ENCODE results near the gene CLDN16. TPM values are rescaled to one million over a fixed set of nuclear protein-coding genes. Genes with fewer than 3 reads are reported as not detected.

Gene CLDN16, protein sequence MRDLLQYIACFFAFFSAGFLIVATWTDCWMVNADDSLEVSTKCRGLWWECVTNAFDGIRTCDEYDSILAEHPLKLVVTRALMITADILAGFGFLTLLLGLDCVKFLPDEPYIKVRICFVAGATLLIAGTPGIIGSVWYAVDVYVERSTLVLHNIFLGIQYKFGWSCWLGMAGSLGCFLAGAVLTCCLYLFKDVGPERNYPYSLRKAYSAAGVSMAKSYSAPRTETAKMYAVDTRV
- total RNA-seq (2011; cell fraction: chromatin; rRNA removed; ENCODE audit: low replicate concordance), result not detected in 2 replicates
- total RNA-seq (2011; cell fraction: nucleolus; rRNA removed), result 0.39 TPM in 1 of 2 replicates, not detected in the other
- total RNA-seq (2011; cell fraction: nucleoplasm; rRNA removed), result not detected in 2 replicates
- total RNA-seq (2014; rRNA removed), result not detected in 2 replicates
- total RNA-seq (2014; rRNA removed; fragmentation: Illumina TruSeq; extraction: Trizol), result 0.04 and 0.06 TPM in 2 replicates
- 0.04 TPM in 1 of 2 replicates, not detected in the other for total RNA-seq (2015; rRNA removed; fragmentation: Illumina TruSeq; extraction: Trizol)
- not detected in 2 replicates for total RNA-seq (2021)
- 0.11 TPM in 1 of 2 replicates, not detected in the other for polyA plus RNA-seq (2011; rRNA removed)
- 0.18 TPM in 1 of 2 replicates, not detected in the other for polyA plus RNA-seq (2011; cell fraction: cytosol; rRNA removed)
- polyA plus RNA-seq (2011; cell fraction: nucleus; rRNA removed), result not detected in 2 replicates
- polyA plus RNA-seq (2012), result 0.03 TPM in 1 of 2 replicates, not detected in the other
- polyA plus RNA-seq (2014; fragmentation: Illumina TruSeq; extraction: Trizol), result not detected in 2 replicates
- not detected for polyA plus RNA-seq (2014; fragmentation: Nextera tagmentation; extraction: Ambion mirVana)
- polyA plus RNA-seq (2014; rRNA removed), result 0.04 TPM in 1 of 2 replicates, not detected in the other
- polyA minus RNA-seq (2011; rRNA and poly(A)+ RNA removed), result not detected in 2 replicates
- polyA minus RNA-seq (2011; cell fraction: cytosol; rRNA and poly(A)+ RNA removed), result not detected in 2 replicates
- polyA minus RNA-seq (2011; cell fraction: nucleus; rRNA and poly(A)+ RNA removed), result 0.13 TPM in 1 of 2 replicates, not detected in the other
- percentile 8 among the genes with signal in this experiment for Bru-seq, nascent RNA
- percentile 10 among the genes with signal in this experiment for BruChase-seq, experiment 1, labeled RNA remaining after a 2-hour chase
- percentile 14 among the genes with signal in this experiment for BruChase-seq, experiment 2, labeled RNA remaining after a 6-hour chase
- long read RNA-seq, experiment 1, partial matches to known transcripts, result 0 of 1 reads
- long read RNA-seq, experiment 1, other reads (novel, unspliced or antisense), result 1 of 1 reads
- long read RNA-seq, experiment 2, result 0 reads
- long read RNA-seq, experiment 3, result 0 reads

GRCh38 chr3:190387578-190388213 is at the start of gene CLDN16:
CLDN16 (plus strand) TSS chr3:190388163; CDS start chr3:190388330, 167 bp downstream.
- Histone ChIP-seq H3K9me1 (ENCODE audit: control insufficient read depth, insufficient read depth, low read length) (no peaks in the 10 kb centered on the region), H3K27me3 (ENCODE audit: control insufficient read depth in 2 of 2, insufficient read depth in 2 of 2, low read length in 2 of 2) (no peaks in the 10 kb centered on the region), H3K9ac (ENCODE audit: insufficient read depth in 1 of 2, low read depth in 2 of 2, low read length in 2 of 2) (no peak within 1 kb of the TSS), H3K27ac (ENCODE audit: extremely low read depth, low read depth, low read length) (no peak within 1 kb of the TSS), H3K9me3 (replicated peaks; ENCODE audit: control insufficient read depth, insufficient read depth, low read depth, low read length) (0 out of 2 replicates have a peak, but pooled peaks cover 1% of the 10 kb centered on the region), H3K4me3 (no peak within 1 kb of the TSS), H2AFZ (ENCODE audit: low read depth, low read length) (no peak within 1 kb of the TSS), H4K20me1 (replicated peaks; ENCODE audit: control insufficient read depth, insufficient read depth, low read length) (no peaks in the 10 kb centered on the region), H3K36me3 (ENCODE audit: control insufficient read depth, insufficient read depth, low read length) (no peaks in the 10 kb centered on the region), H3K79me2 (ENCODE audit: control insufficient read depth, insufficient read depth, low read length) (no peaks in the 10 kb centered on the region), H3K4me2 (ENCODE audit: insufficient read depth, low read length) (no peak within 1 kb of the TSS), H3K4me1 (replicated peaks in 1 of 2; ENCODE audit: control insufficient read depth in 2 of 2, insufficient read depth in 2 of 2, low read length in 2 of 2) (no peaks in the 10 kb centered on the region)
- POLR2A ChIA-PET, result no interaction called here
- in situ Hi-C loops (cut with MboI), result no loop called here
- DNase-seq (ENCODE audit: extremely low read depth in 1 of 4, low spot score in 3 of 4) (no peak), ATAC-seq (no peak), FAIRE-seq (no peak)
- intact Hi-C loops (cut with micrococcal nuclease), result no loop called here
- no TSS peak for BruUV-seq (replicated peaks)
- CTCF ChIA-PET (ENCODE audit: low intra/inter-chr PET ratio), result interaction anchor here (0.7 kb wide), 1 partner anchor 115 kb away, joined by 3 read pairs; no protein-coding TSS in a partner anchor
- 0% methylated on average over 12 of the region's 12 CpGs for WGBS (ENCODE audit: insufficient coverage, low coverage, missing lambda C conversion rate)
- TF ChIP-seq ZNF316 (IDR thresholded peaks at IDR 0.05), result no peak
- no peak for TF ChIP-seq NR3C1 (CRISPR knock-in tag; IDR thresholded peaks at IDR 0.05)
- TF ChIP-seq PHTF2 (CRISPR knock-in tag; IDR thresholded peaks at IDR 0.05), result no peak
- TF ChIP-seq ZNF239 (CRISPR knock-in tag; IDR thresholded peaks at IDR 0.05), result no peak
- no peak for TF ChIP-seq ETV1 (tag; conservative IDR thresholded peaks at IDR 0.05; ENCODE audit: low read depth)
- no peak for TF ChIP-seq SFPQ (IDR thresholded peaks at IDR 0.05; ENCODE audit: low read depth, low read length)
- no peak for TF ChIP-seq KDM5B (IDR thresholded peaks at IDR 0.05; ENCODE audit: insufficient replicate concordance, low read depth, low read length)
- TF ChIP-seq ARID2 (IDR thresholded peaks at IDR 0.05), result no peak
- TF ChIP-seq MCM2 (IDR thresholded peaks at IDR 0.05; ENCODE audit: low read depth), result no peak
- no peak for TF ChIP-seq ATF2 (CRISPR knock-in tag; IDR thresholded peaks at IDR 0.05)
- no peak for TF ChIP-seq ZNF175 (CRISPR knock-in tag; IDR thresholded peaks at IDR 0.05; ENCODE audit: low read depth)
- no peak for TF ChIP-seq EP300 (IDR thresholded peaks at IDR 0.05; ENCODE audit: low read length)
- TF ChIP-seq POLR2H (tag; IDR thresholded peaks at IDR 0.05; ENCODE audit: low read depth), result no peak
- TF ChIP-seq SAFB (IDR thresholded peaks at IDR 0.05; ENCODE audit: borderline replicate concordance, low read depth, low read length), result no peak
- TF ChIP-seq KLF6 (CRISPR knock-in tag; IDR thresholded peaks at IDR 0.05; ENCODE audit: borderline replicate concordance), result no peak
